ENCODE results near the gene AWAT2. TPM values are rescaled to one million over a fixed set of nuclear protein-coding genes. Genes with fewer than 3 reads are reported as not detected.

The AWAT2 gene
- total RNA-seq, 2 experiments from 2014 or later = not detected

- H3K27me3 Mint-ChIP-seq = no peaks in the 10 kb centered on the region
- Histone ChIP-seq H3K4me1 (ENCODE audit: insufficient read depth, low read length) (peaks cover 7% of the 10 kb centered on the region), H3K27ac (ENCODE audit: low read depth in 1 of 2, low read length in 2 of 2) (no peak overlapping the region), H3K36me3 (ENCODE audit: insufficient read depth, low read length) (no peaks in the 10 kb centered on the region), H3K4me3 (ENCODE audit: low read length) (no peak overlapping the region), H3K27me3 (ENCODE audit: control insufficient read depth in 1 of 2, insufficient read depth in 2 of 2, low read length in 2 of 2) (no peaks in the 10 kb centered on the region), H3K9me3 (ENCODE audit: control insufficient read depth in 1 of 2, insufficient read depth in 1 of 2, low read length in 2 of 2) (no peaks in the 10 kb centered on the region)
- DNase-seq (no peak), ATAC-seq (ENCODE audit: poor library complexity) (no peak)
- intact Hi-C loops (cut with DNase I, micrococcal nuclease) = loop anchor here in 1 of 2 experiments (5.0 kb wide), 1 partner anchor 98 kb away; the partner anchor contains the start of gene IGBP1
- TF ChIP-seq CTCF (IDR thresholded peaks at IDR 0.05) = no peak
- H3K9me3 Mint-ChIP-seq = no peaks in the 10 kb centered on the region
- no peak overlapping the region for H3K4me3 Mint-ChIP-seq
- no peaks in the 10 kb centered on the region for H3K36me3 Mint-ChIP-seq (ENCODE audit: low read depth)
- POLR2A ChIA-PET = no interaction called here
- CTCF ChIA-PET = no interaction called here
- H3K4me1 Mint-ChIP-seq (ENCODE audit: low read depth) = peaks cover 3% of the 10 kb centered on the region
- no peak overlapping the region for H3K27ac Mint-ChIP-seq
Observed at GRCh38 chrX:70034646-70035045, 15.1 kb downstream of the AWAT2 start.

GRCh38 chrX:70033348-70034051 lies 16.2 kb downstream of the AWAT2 start:
- TF ChIP-seq CTCF (IDR thresholded peaks at IDR 0.05) = peak; percentile 22
- Mint-ChIP-seq H3K27me3 (no peaks in the 10 kb centered on the region), H3K4me3 (no peak overlapping the region), H3K4me1 (ENCODE audit: low read depth) (peaks cover 3% of the 10 kb centered on the region), H3K9me3 (no peaks in the 10 kb centered on the region), H3K27ac (no peak overlapping the region), H3K36me3 (ENCODE audit: low read depth) (no peaks in the 10 kb centered on the region)
- H3K4me1 ChIP-seq (ENCODE audit: insufficient read depth, low read length) = peaks cover 12% of the 10 kb centered on the region
- ATAC-seq (ENCODE audit: poor library complexity) (no peak), DNase-seq (peak in 9 of 14 experiments; percentile 2 to 35 (median 13))
- CTCF ChIA-PET = no interaction called here
- H3K36me3 ChIP-seq (ENCODE audit: insufficient read depth, low read length) = no peaks in the 10 kb centered on the region
- POLR2A ChIA-PET = no interaction called here
- no peak overlapping the region for H3K4me3 ChIP-seq (ENCODE audit: low read length)
- H3K27me3 ChIP-seq (ENCODE audit: control insufficient read depth in 1 of 2, insufficient read depth in 2 of 2, low read length in 2 of 2) = no peaks in the 10 kb centered on the region
- no peaks in the 10 kb centered on the region for H3K9me3 ChIP-seq (ENCODE audit: control insufficient read depth in 1 of 2, insufficient read depth in 1 of 2, low read length in 2 of 2)
- no peak overlapping the region for H3K27ac ChIP-seq (ENCODE audit: low read depth in 1 of 2, low read length in 2 of 2)
- intact Hi-C loops (cut with DNase I, micrococcal nuclease) = loop anchor here in 1 of 2 experiments (5.0 kb wide), 1 partner anchor 99 kb away; the partner anchor contains the start of gene IGBP1

- Histone ChIP-seq H3K36me3 (ENCODE audit: insufficient read depth, low read length) (no peaks in the 10 kb centered on the region), H3K27me3 (ENCODE audit: control insufficient read depth in 1 of 2, insufficient read depth in 2 of 2, low read length in 2 of 2) (no peaks in the 10 kb centered on the region), H3K4me1 (ENCODE audit: insufficient read depth, low read length) (peaks cover 12% of the 10 kb centered on the region), H3K4me3 (ENCODE audit: low read length) (no peak overlapping the region), H3K27ac (ENCODE audit: low read depth in 1 of 2, low read length in 2 of 2) (no peak overlapping the region), H3K9me3 (ENCODE audit: control insufficient read depth in 1 of 2, insufficient read depth in 1 of 2, low read length in 2 of 2) (no peaks in the 10 kb centered on the region)
- no peak for DNase-seq
- Mint-ChIP-seq H3K9me3 (no peaks in the 10 kb centered on the region), H3K27me3 (no peaks in the 10 kb centered on the region), H3K27ac (no peak overlapping the region), H3K36me3 (ENCODE audit: low read depth) (no peaks in the 10 kb centered on the region), H3K4me1 (ENCODE audit: low read depth) (peaks cover 3% of the 10 kb centered on the region), H3K4me3 (no peak overlapping the region)
- ATAC-seq (ENCODE audit: poor library complexity) = no peak
- ChIA-PET CTCF (no interaction called here), POLR2A (no interaction called here)
- no peak for TF ChIP-seq CTCF (IDR thresholded peaks at IDR 0.05)
- intact Hi-C loops (cut with DNase I, micrococcal nuclease) = loop anchor here in 1 of 2 experiments (5.0 kb wide), 1 partner anchor 100 kb away; the partner anchor contains the start of gene IGBP1
Observed at GRCh38 chrX:70032792-70033191, 16.9 kb downstream of the AWAT2 start.
